VCaP (cell line): ENCODE results near the gene GRM7.

Experiments used
- H3K27ac ChIP-seq: fragments of 450-650 bp; 2 replicates; pipeline ENCODE4 v1.5.1; 2017
- CTCF ChIP-seq: fragments of 450-650 bp; conservative IDR thresholded peaks from 2 replicates; pipeline ENCODE4 v1.5.1; 2017; ENCODE audit warnings: mild to moderate bottlenecking, moderate library complexity

The GRM7 gene

GRCh38 chr3:7015683-7016440 lies 154.9 kb downstream of the GRM7 start:
- no peak for TF ChIP-seq CTCF
- no peak overlapping the region for H3K27ac ChIP-seq

- H3K27ac ChIP-seq = no peak overlapping the region
- TF ChIP-seq CTCF = no peak
These were observed 164.8 kb downstream of the GRM7 start for GRCh38 chr3:7025581-7026300.

GRCh38 chr3:7029562-7029961 lies 168.6 kb downstream of the GRM7 start:
- no peak overlapping the region for H3K27ac ChIP-seq
- no peak for TF ChIP-seq CTCF

- no peak for TF ChIP-seq CTCF
- H3K27ac ChIP-seq = no peak overlapping the region
These were observed 177.5 kb downstream of the GRM7 start for GRCh38 chr3:7038394-7038793.

- no peak for TF ChIP-seq CTCF
- H3K27ac ChIP-seq = no peak overlapping the region
These were observed 201.8 kb downstream of the GRM7 start for GRCh38 chr3:7062714-7063113.

GRCh38 chr3:7070461-7070860 lies 209.5 kb downstream of the GRM7 start:
- no peak overlapping the region for H3K27ac ChIP-seq
- TF ChIP-seq CTCF = no peak

- no peak for TF ChIP-seq CTCF
- no peak overlapping the region for H3K27ac ChIP-seq
These were observed 213.3 kb downstream of the GRM7 start for GRCh38 chr3:7074217-7074616.
